GM23338 (cell line): ENCODE results near the gene REL. TPM values are rescaled to one million over a fixed set of nuclear protein-coding genes. Genes with fewer than 3 reads are reported as not detected.

Source experiments
- ATAC-seq: fragments of 200-7000 bp; cut with Tn5 transposase; 3 replicates; pipeline ENCODE4 v1.9.1; 2020
- DNase-seq: peaks from one replicate; pipeline ENCODE4 v3.0.0-alpha.2; 2015; ENCODE audit warnings: low spot score
- H2AFZ ChIP-seq: fragments of 200-600 bp; sonication (generic); 2 replicates; pipeline ENCODE4 v1.8.0; 2016; ENCODE audit warnings: antibody characterized with exemption, mild to moderate bottlenecking, moderate library complexity
- H3F3A ChIP-seq: fragments of 200-600 bp; sonication (generic); replicated peaks from 2 replicates; pipeline ENCODE4 v1.8.0; 2017; ENCODE audit warnings: antibody characterized with exemption, mixed run types, low read depth
- H3K27ac ChIP-seq: fragments of 200-600 bp; sonication (generic); 2 replicates; pipeline ENCODE4 v1.6.1; 2016; ENCODE audit warnings: low read depth
- H3K27me3 ChIP-seq: fragments of 200-600 bp; sonication (generic); 2 replicates; pipeline ENCODE4 v1.8.0; 2016; ENCODE audit warnings: mild to moderate bottlenecking, mixed run types, moderate library complexity; ENCODE audit not compliant: insufficient read depth
- H3K36me3 ChIP-seq: fragments of 200-600 bp; sonication (generic); 2 replicates; pipeline ENCODE4 v1.8.0; 2016; ENCODE audit warnings: mild to moderate bottlenecking; ENCODE audit not compliant: insufficient read depth
- H3K4me1 ChIP-seq: fragments of 200-600 bp; sonication (generic); 2 replicates; pipeline ENCODE4 v1.8.0; 2016; ENCODE audit warnings: mild to moderate bottlenecking, moderate library complexity; ENCODE audit not compliant: insufficient read depth
- H3K4me2 ChIP-seq: fragments of 200-600 bp; sonication (generic); 2 replicates; pipeline ENCODE4 v1.7.1; 2017; ENCODE audit warnings: mixed run types
- H3K4me3 ChIP-seq: fragments of 200-600 bp; sonication (generic); 2 replicates; pipeline ENCODE4 v1.6.1; 2016; ENCODE audit warnings: mixed run types
- H3K79me2 ChIP-seq: fragments of 200-600 bp; sonication (generic); replicated peaks from 2 replicates; pipeline ENCODE4 v1.8.0; 2017; ENCODE audit warnings: mild to moderate bottlenecking; ENCODE audit not compliant: insufficient read depth
- H3K9me2 ChIP-seq: fragments of 200-600 bp; sonication (generic); 2 replicates; pipeline ENCODE4 v1.8.0; 2017; ENCODE audit not compliant: insufficient read depth
- H4K20me1 ChIP-seq: fragments of 200-600 bp; sonication (generic); replicated peaks from 2 replicates; pipeline ENCODE4 v1.8.0; 2017; ENCODE audit warnings: mild to moderate bottlenecking; ENCODE audit not compliant: insufficient read depth
- H3K27ac Mint-ChIP-seq: 2 replicates; pipeline ENCODE4 v1.8.0; 2020; ENCODE audit warnings: inconsistent platforms, mild to moderate bottlenecking, moderate library complexity, mixed read lengths
- H3K27me3 Mint-ChIP-seq: 3 replicates; pipeline ENCODE4 v1.8.0; 2022; ENCODE audit warnings: low read depth, mild to moderate bottlenecking, moderate library complexity, mixed read lengths, inconsistent platforms; ENCODE audit not compliant: insufficient read depth, poor library complexity
- H3K36me3 Mint-ChIP-seq: 3 replicates; pipeline ENCODE4 v1.8.0; 2021; ENCODE audit warnings: low read depth, mild to moderate bottlenecking, inconsistent platforms, moderate library complexity, mixed read lengths
- H3K4me1 Mint-ChIP-seq: 3 replicates; pipeline ENCODE4 v1.8.0; 2020; ENCODE audit warnings: mild to moderate bottlenecking, inconsistent platforms, mixed read lengths
- H3K4me3 Mint-ChIP-seq: 3 replicates; pipeline ENCODE4 v1.8.0; 2021; ENCODE audit warnings: moderate library complexity, mild to moderate bottlenecking, inconsistent platforms, mixed read lengths
- H3K9me3 Mint-ChIP-seq: 3 replicates; pipeline ENCODE4 v1.8.0; 2020; ENCODE audit warnings: moderate library complexity, mild to moderate bottlenecking, inconsistent platforms, mixed read lengths
- CREB1 ChIP-seq: fragments of 250-450 bp; sonication (Bioruptor Pico); IDR thresholded peaks from 2 replicates; pipeline ENCODE4 v1.5.0; 2020; ENCODE audit warnings: low read depth, mild to moderate bottlenecking, moderate library complexity
- CTCF ChIP-seq, 2 experiments: fragments of 200-600 bp in 1 of 2; sonication (generic) in 1 of 2; conservative IDR thresholded peaks; 2 replicates each; pipeline versions ENCODE4 v1.5.1 to v1.6.1; 2016 to 2017; ENCODE audit warnings: antibody characterized with exemption in 2 of 2, low read depth in 2 of 2, mild to moderate bottlenecking in 2 of 2, moderate library complexity in 1 of 2
- EZH2 ChIP-seq: fragments of 200-600 bp; sonication (generic); IDR thresholded peaks from one replicate; pipeline ENCODE4 v1.8.0; 2017; ENCODE audit warnings: antibody characterized with exemption, mild to moderate bottlenecking, low read depth; ENCODE audit not compliant: unreplicated experiment
- EZH2phosphoT487 ChIP-seq: fragments of 200-600 bp; sonication (generic); IDR thresholded peaks from one replicate; pipeline ENCODE4 v1.8.1; 2018; ENCODE audit warnings: antibody characterized with exemption; ENCODE audit not compliant: unreplicated experiment
- JUNB ChIP-seq: IDR thresholded peaks from one replicate; pipeline ENCODE4 v1.6.1; 2016; ENCODE audit warnings: antibody characterized with exemption; ENCODE audit not compliant: unreplicated experiment
- NANOG ChIP-seq: IDR thresholded peaks from 2 replicates; pipeline ENCODE4 v1.6.1; 2016; ENCODE audit warnings: antibody characterized with exemption, borderline replicate concordance
- POLR2AphosphoS5 ChIP-seq: IDR thresholded peaks from 2 replicates; pipeline ENCODE4 v1.6.1; 2016; ENCODE audit warnings: antibody characterized with exemption, low read depth
- REST ChIP-seq: IDR thresholded peaks from one replicate; pipeline ENCODE4 v1.6.1; 2018; ENCODE audit warnings: antibody characterized with exemption; ENCODE audit not compliant: unreplicated experiment
- STAT1 ChIP-seq: IDR thresholded peaks from one replicate; pipeline ENCODE4 v1.6.1; 2016; ENCODE audit warnings: antibody characterized with exemption; ENCODE audit not compliant: unreplicated experiment
- ZNF114 ChIP-seq: fragments of 250-450 bp; sonication (Bioruptor Pico); IDR thresholded peaks from 2 replicates; pipeline ENCODE4 v1.5.0; 2020; ENCODE audit warnings: mild to moderate bottlenecking, moderate library complexity
- ZNF331 ChIP-seq: fragments of 250-450 bp; sonication (Bioruptor Pico); IDR thresholded peaks from 2 replicates; pipeline ENCODE4 v1.5.0; 2020; ENCODE audit warnings: low read depth, mild to moderate bottlenecking, moderate library complexity
- ZNF462 ChIP-seq: fragments of 250-450 bp; sonication (Bioruptor Pico); IDR thresholded peaks from 2 replicates; pipeline ENCODE4 v1.5.0; 2020; ENCODE audit warnings: mild to moderate bottlenecking, moderate library complexity
- polyA plus RNA-seq: library from polyadenylated mRNA; unstranded; fragments of >200 nt; fragmentation: Nextera tagmentation; extraction: Ambion mirVana; gene quantifications from 2 replicates; pipeline ENCODE4 v1.2.1, GENCODE V29; 2016
- total RNA-seq: library from RNA; depleted of rRNA; stranded (reverse); fragments of >200 nt; shearing (Covaris generic); gene quantifications from 2 replicates; pipeline ENCODE4 v1.2.3, GENCODE V29; 2014
- TF ChIP-seq, protein P1 (sequence below): IDR thresholded peaks from 2 replicates; pipeline ENCODE4 v1.6.1; 2016; ENCODE audit warnings: antibody characterized with exemption

The REL gene
- total and polyA plus RNA-seq, 2 experiments from 2014 or later = 4.1 to 8.0 TPM

- Mint-ChIP-seq H3K27ac (no peak overlapping the region), H3K27me3 (peaks cover 1% of the 10 kb centered on the region), H3K4me3 (no peak overlapping the region), H3K9me3 (peaks cover 11% of the 10 kb centered on the region; the same call in 2 of the 3 replicates), H3K4me1 (no peaks in the 10 kb centered on the region), H3K36me3 (peaks cover 5% of the 10 kb centered on the region; the same call in 1 of the 3 replicates)
- no peak overlapping the region for H2AFZ ChIP-seq
- no peaks in the 10 kb centered on the region for H3F3A ChIP-seq
- H3K4me1 ChIP-seq = no peaks in the 10 kb centered on the region
- no peak overlapping the region for H3K27ac ChIP-seq
- no peak overlapping the region for H3K4me3 ChIP-seq
- H4K20me1 ChIP-seq = no peaks in the 10 kb centered on the region
- no peak for DNase-seq
- no peaks in the 10 kb centered on the region for H3K27me3 ChIP-seq
- H3K9me2 ChIP-seq = no peaks in the 10 kb centered on the region
- TF ChIP-seq ZNF462 (CRISPR knock-in tag) (no peak), CTCF (conservative IDR thresholded peaks at IDR 0.05; ENCODE audit: low read depth in 2 of 2) (no peak), POLR2AphosphoS5 (no peak), JUNB (no peak), ZNF114 (CRISPR knock-in tag) (no peak), STAT1 (no peak), NANOG (no peak), CREB1 (CRISPR knock-in tag) (no peak), ZNF331 (CRISPR knock-in tag) (no peak), REST (no peak), EZH2 (no peak), EZH2phosphoT487 (no peak)
- TF ChIP-seq, protein P1, sequence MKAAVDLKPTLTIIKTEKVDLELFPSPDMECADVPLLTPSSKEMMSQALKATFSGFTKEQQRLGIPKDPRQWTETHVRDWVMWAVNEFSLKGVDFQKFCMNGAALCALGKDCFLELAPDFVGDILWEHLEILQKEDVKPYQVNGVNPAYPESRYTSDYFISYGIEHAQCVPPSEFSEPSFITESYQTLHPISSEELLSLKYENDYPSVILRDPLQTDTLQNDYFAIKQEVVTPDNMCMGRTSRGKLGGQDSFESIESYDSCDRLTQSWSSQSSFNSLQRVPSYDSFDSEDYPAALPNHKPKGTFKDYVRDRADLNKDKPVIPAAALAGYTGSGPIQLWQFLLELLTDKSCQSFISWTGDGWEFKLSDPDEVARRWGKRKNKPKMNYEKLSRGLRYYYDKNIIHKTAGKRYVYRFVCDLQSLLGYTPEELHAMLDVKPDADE = no peak
- no peaks in the 10 kb centered on the region for H3K36me3 ChIP-seq
- H3K4me2 ChIP-seq = no peak overlapping the region
- ATAC-seq = no peak
- H3K79me2 ChIP-seq = no peaks in the 10 kb centered on the region
These were observed 66.8 kb downstream of the REL start for GRCh38 chr2:60948161-60948560.
